ENCODE data around the gene ARHGEF28.

Gene ARHGEF28

GRCh38 chr5:73977146-73977545 lies 351.1 kb downstream of the ARHGEF28 start:
- no peak for DNase-seq

DNA sequence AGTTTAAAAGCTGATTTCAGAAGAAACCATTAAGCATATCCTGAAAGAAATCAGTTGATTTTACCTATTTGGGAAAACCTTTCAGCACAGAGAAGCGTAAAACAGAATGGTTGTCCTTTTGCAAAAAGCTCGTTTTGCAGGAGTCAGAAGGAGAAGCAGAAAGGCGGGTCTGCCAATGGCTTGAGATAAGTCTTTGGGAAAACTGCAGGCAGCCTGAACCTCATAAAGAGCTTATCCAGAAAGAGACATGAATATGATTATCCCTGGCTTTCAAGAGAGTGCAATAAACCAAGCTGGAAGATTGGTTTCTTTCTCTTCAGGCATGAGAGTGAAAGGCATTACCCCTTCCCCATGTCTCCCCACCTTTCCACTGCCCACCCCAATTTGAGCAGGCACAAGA lies 353.3 kb downstream of the ARHGEF28 start:
- no peak for DNase-seq

DNA sequence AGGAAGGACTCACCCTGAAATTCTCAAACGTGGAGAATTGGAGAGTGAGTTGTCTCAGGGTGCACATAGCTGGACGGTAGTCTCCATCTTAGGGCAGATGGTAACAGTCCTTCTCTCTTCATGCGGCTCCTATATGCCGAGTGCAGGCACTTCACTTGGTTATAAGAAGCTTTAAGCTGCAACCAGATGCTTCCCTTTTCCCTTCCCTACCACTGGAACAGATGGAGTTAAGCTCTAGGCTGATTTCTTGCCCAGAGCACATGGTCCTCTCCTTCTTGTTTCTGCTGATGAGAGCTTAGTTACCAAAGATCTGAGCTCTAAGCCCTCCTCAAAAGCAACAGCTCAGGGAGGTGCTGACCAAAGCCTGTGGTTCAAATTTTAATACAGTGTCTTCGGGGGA lies 355.7 kb downstream of the ARHGEF28 start:
- no peak for DNase-seq

DNA sequence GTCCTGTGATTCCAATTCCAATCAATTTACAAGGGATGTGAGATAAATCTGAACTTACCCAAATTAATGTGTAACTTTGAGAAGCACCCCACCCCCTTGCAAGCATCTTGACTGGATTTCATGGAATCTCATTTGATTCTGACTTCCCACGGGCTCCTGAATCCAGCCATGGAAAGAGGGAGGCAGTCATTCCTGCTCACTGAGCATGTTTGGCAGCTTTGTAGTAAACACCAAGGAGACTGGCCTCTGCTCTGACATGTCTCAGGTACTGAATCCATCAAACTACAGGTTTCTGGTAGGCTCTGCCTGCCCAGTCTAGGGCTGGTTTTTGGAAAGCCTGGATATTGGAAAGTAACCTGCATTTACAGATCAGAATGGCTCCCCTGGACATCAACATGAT lies 357.6 kb downstream of the ARHGEF28 start:
- no peak for DNase-seq

- no peak for DNase-seq
These were observed 359.1 kb downstream of the ARHGEF28 start for GRCh38 chr5:73985145-73985544.

- DNase-seq = no peak
These were observed 360.7 kb downstream of the ARHGEF28 start for GRCh38 chr5:73986729-73987128.

DNA sequence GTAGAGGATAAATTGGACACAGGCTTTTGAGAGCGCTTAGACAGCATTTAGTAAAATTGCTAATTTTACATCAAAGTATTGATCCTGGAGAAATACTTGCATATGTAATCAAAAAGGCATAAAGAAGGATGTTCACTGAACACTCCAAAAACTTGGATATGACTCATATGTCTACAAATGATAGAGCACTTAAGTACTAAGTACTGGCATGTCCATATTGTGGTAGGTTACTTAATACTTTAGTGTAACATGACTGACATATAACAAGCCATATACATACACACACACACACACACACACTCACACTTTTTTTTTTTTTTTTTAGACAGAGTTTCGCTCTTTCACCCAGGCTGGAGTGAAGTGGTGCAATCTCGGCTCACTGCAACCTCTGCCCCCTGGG lies 361.9 kb downstream of the ARHGEF28 start:
- no peak for DNase-seq

DNA sequence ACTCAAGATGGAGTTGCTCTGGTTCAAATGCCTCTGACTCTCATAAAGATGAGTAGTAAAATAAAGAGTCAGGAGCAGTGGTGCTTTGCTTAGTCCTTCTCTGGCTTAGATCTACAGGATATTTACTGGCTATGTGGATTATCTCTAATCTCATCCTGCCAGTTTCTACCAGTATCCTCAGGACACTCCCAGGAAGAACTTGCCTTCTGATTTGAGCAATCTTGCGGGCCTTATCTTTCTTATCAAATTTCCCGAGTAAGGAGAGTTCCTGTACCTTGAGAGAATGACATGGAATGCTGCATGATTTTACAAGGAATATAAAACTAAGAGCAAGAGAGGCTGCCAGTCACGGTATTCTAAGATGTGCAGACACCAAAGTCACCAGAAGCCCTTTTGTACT lies 364.0 kb downstream of the ARHGEF28 start:
- DNase-seq = no peak

All from effector CD8-positive, alpha-beta T cell (primary cell).